PC-3 (cell line): ENCODE data around the gene CPD.
A peak's percentile ranks its signal among the peaks of the same experiment; 100 is the strongest.

Experiments
- EZH2 ChIP-seq: fragments of 300-600 bp; sonication (generic); IDR thresholded peaks from one replicate; pipeline ENCODE4 v1.6.1; 2017; ENCODE audit warnings: antibody characterized with exemption, mild to moderate bottlenecking, low read length; ENCODE audit not compliant: unreplicated experiment
- TF ChIP-seq, protein P1 (sequence below): fragments of 300-600 bp; sonication (generic); conservative IDR thresholded peaks from 2 replicates; pipeline ENCODE4 v1.5.1; 2017; ENCODE audit warnings: antibody characterized with exemption, low read depth, mild to moderate bottlenecking, low read length

- TF ChIP-seq EZH2, result no peak
- TF ChIP-seq, protein P1, sequence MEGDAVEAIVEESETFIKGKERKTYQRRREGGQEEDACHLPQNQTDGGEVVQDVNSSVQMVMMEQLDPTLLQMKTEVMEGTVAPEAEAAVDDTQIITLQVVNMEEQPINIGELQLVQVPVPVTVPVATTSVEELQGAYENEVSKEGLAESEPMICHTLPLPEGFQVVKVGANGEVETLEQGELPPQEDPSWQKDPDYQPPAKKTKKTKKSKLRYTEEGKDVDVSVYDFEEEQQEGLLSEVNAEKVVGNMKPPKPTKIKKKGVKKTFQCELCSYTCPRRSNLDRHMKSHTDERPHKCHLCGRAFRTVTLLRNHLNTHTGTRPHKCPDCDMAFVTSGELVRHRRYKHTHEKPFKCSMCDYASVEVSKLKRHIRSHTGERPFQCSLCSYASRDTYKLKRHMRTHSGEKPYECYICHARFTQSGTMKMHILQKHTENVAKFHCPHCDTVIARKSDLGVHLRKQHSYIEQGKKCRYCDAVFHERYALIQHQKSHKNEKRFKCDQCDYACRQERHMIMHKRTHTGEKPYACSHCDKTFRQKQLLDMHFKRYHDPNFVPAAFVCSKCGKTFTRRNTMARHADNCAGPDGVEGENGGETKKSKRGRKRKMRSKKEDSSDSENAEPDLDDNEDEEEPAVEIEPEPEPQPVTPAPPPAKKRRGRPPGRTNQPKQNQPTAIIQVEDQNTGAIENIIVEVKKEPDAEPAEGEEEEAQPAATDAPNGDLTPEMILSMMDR, result peak; percentile 46; the same call in 1 of the 2 replicates
These were observed 6.0 kb upstream of the CPD start for GRCh38 chr17:30372755-30373154.
